OCI-LY7 (cell line): ENCODE data around the gene WWOX. TPM values are rescaled to one million over a fixed set of nuclear protein-coding genes. Genes with fewer than 3 reads are reported as not detected.

Experiments
- BruUV-seq: library from RNA; stranded (reverse); fragments of 400-500 nt; replicated peaks from 2 replicates; lab custom pipeline; 2021; lab: Mats Ljungman, UMichigan
- CTCF ChIA-PET: fragments of 300-600 bp; sonication (Branson Sonifier 250); formaldehyde crosslinking; loops from one replicate; lab custom pipeline; 2022; ENCODE audit warnings: antibody characterized with exemption; ENCODE audit not compliant: unreplicated experiment; lab: Charles Lee
- POLR2A ChIA-PET: fragments of 300-600 bp; sonication (Branson Sonifier 250); formaldehyde crosslinking; loops from one replicate; lab custom pipeline; 2022; ENCODE audit warnings: antibody characterized with exemption; lab: Charles Lee
- DNase-seq: peaks from one replicate; pipeline ENCODE4 v3.0.0-alpha.2; 2015; ENCODE audit warnings: low spot score
- H2AFZ ChIP-seq: fragments of 200-600 bp; sonication (generic), shearing (Covaris generic); 2 replicates; pipeline ENCODE4 v1.6.1; 2014; ENCODE audit warnings: mild to moderate bottlenecking, antibody characterized with exemption, low read length, moderate library complexity
- H3K27ac ChIP-seq: fragments of 200-600 bp; sonication (generic); 2 replicates; pipeline ENCODE4 v1.5.1; 2014; ENCODE audit warnings: mixed run types, low read depth, mild to moderate bottlenecking, moderate library complexity, low read length, inconsistent platforms; ENCODE audit not compliant: poor library complexity, severe bottlenecking
- H3K36me3 ChIP-seq: fragments of 200-600 bp; sonication (generic); 2 replicates; pipeline ENCODE4 v1.6.1; 2014; ENCODE audit warnings: mild to moderate bottlenecking, antibody characterized with exemption, low read length, moderate library complexity, mixed read lengths; ENCODE audit not compliant: insufficient read depth
- H3K4me1 ChIP-seq: fragments of 200-600 bp; sonication (generic); 2 replicates; pipeline ENCODE4 v1.5.1; 2014; ENCODE audit warnings: mild to moderate bottlenecking, low read length; ENCODE audit not compliant: insufficient read depth, poor library complexity, severe bottlenecking
- H3K4me2 ChIP-seq: fragments of 200-600 bp; sonication (generic); 2 replicates; pipeline ENCODE4 v1.6.1; 2014; ENCODE audit warnings: mild to moderate bottlenecking, low read length
- H3K4me3 ChIP-seq: fragments of 200-600 bp; sonication (generic); 2 replicates; pipeline ENCODE4 v1.5.1; 2014; ENCODE audit warnings: mild to moderate bottlenecking, low read depth, low read length; ENCODE audit not compliant: poor library complexity, severe bottlenecking
- H3K79me2 ChIP-seq: fragments of 200-600 bp; sonication (generic); 2 replicates; pipeline ENCODE4 v1.6.1; 2016; ENCODE audit warnings: low read depth, mild to moderate bottlenecking, low read length, moderate library complexity, mixed read lengths; ENCODE audit not compliant: insufficient read depth
- H3K9me2 ChIP-seq: fragments of 200-600 bp; sonication (generic); 2 replicates; pipeline ENCODE4 v1.6.1; 2016; ENCODE audit warnings: mild to moderate bottlenecking, low read length, mixed read lengths; ENCODE audit not compliant: insufficient read depth
- H3K9me3 ChIP-seq: fragments of 200-600 bp; sonication (generic); 2 replicates; pipeline ENCODE4 v1.6.1; 2014; ENCODE audit warnings: mild to moderate bottlenecking, mixed run types, low read length, mixed read lengths
- H4K20me1 ChIP-seq: fragments of 200-600 bp; sonication (generic); 2 replicates; pipeline ENCODE4 v1.6.1; 2014; ENCODE audit warnings: mild to moderate bottlenecking, antibody characterized with exemption, low read length, moderate library complexity, mixed read lengths; ENCODE audit not compliant: insufficient read depth
- EZH2phosphoT487 ChIP-seq: fragments of 200-600 bp; sonication (generic); IDR thresholded peaks from 2 replicates; pipeline ENCODE4 v1.6.1; 2018; ENCODE audit warnings: low read depth, borderline replicate concordance, mild to moderate bottlenecking, mixed run types, antibody characterized with exemption, low read length, moderate library complexity, mixed read lengths
- intact Hi-C: fragments of 100-400 bp; cut with micrococcal nuclease; formaldehyde crosslinking; loops from one replicate; pipeline ENCODE4 v1.10.0; 2022; ENCODE audit not compliant: unreplicated experiment
- total RNA-seq, 2 experiments: library from RNA; depleted of rRNA in 1 of 2; stranded (reverse); fragments of >200 nt in 1 of 2; shearing (Covaris generic) in 1 of 2; gene quantifications; 2 replicates each; pipeline ENCODE4 v1.2.3, GENCODE V29; 2014 to 2022
- TF ChIP-seq, protein P1 (sequence below): fragments of 200-600 bp; sonication (generic); conservative IDR thresholded peaks from 2 replicates; pipeline ENCODE4 v1.5.1; 2014; ENCODE audit warnings: mild to moderate bottlenecking, antibody characterized with exemption, low read length, moderate library complexity, mixed read lengths

Gene WWOX
- total RNA-seq, 2 experiments from 2014 or later, result 40.2 to 47.6 TPM

- ChIA-PET CTCF (interaction anchor here (0.9 kb wide), 1 partner anchor 727 kb away, joined by 3 read pairs; no protein-coding TSS in a partner anchor), POLR2A (interaction anchor here (0.6 kb wide), 1 partner anchor 414 kb away, joined by 5 read pairs; no protein-coding TSS in a partner anchor)
- H3K79me2 ChIP-seq, result no peaks in the 10 kb centered on the region
- DNase-seq, result no peak
- BruUV-seq, result no TSS peak
- no peak overlapping the region for H3K27ac ChIP-seq
- no peaks in the 10 kb centered on the region for H3K36me3 ChIP-seq
- H3K4me1 ChIP-seq, result no peaks in the 10 kb centered on the region
- no peak overlapping the region for H2AFZ ChIP-seq
- H4K20me1 ChIP-seq, result no peaks in the 10 kb centered on the region
- H3K4me3 ChIP-seq, result no peak overlapping the region
- H3K9me3 ChIP-seq, result no peaks in the 10 kb centered on the region
- TF ChIP-seq, protein P1, sequence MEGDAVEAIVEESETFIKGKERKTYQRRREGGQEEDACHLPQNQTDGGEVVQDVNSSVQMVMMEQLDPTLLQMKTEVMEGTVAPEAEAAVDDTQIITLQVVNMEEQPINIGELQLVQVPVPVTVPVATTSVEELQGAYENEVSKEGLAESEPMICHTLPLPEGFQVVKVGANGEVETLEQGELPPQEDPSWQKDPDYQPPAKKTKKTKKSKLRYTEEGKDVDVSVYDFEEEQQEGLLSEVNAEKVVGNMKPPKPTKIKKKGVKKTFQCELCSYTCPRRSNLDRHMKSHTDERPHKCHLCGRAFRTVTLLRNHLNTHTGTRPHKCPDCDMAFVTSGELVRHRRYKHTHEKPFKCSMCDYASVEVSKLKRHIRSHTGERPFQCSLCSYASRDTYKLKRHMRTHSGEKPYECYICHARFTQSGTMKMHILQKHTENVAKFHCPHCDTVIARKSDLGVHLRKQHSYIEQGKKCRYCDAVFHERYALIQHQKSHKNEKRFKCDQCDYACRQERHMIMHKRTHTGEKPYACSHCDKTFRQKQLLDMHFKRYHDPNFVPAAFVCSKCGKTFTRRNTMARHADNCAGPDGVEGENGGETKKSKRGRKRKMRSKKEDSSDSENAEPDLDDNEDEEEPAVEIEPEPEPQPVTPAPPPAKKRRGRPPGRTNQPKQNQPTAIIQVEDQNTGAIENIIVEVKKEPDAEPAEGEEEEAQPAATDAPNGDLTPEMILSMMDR, result no peak
- no peak for TF ChIP-seq EZH2phosphoT487
- intact Hi-C loops, result loop anchor here (10.0 kb wide), 1 partner anchor 376 kb away; no protein-coding TSS in a partner anchor
- no peak overlapping the region for H3K4me2 ChIP-seq
- no peaks in the 10 kb centered on the region for H3K9me2 ChIP-seq
Measured at GRCh38 chr16:78500659-78501270, 401.3 kb downstream of the WWOX start.

DNA sequence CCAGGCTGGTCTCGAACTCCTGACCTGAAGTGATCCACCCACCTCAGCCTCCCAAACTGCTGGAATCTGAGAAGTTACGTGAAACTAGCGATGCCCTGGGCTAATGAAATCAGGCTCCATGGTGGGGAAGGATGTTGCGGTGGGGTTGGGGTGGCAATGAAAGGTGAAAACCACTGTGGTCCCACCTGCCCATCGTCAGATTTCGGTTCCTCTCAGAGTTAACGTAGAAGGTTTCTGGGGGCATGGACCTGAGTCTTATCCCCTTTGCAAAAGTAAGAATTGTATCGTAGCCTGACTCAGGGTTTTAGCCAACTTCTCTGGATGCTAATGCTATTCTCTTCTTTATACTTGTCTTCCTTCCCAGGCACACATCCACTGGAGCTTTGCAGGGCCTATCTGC, 402.3 kb downstream of the WWOX start:
- Histone ChIP-seq H3K4me1 (no peaks in the 10 kb centered on the region), H4K20me1 (no peaks in the 10 kb centered on the region), H3K79me2 (no peaks in the 10 kb centered on the region), H2AFZ (no peak overlapping the region), H3K9me3 (no peaks in the 10 kb centered on the region), H3K4me2 (no peak overlapping the region), H3K36me3 (no peaks in the 10 kb centered on the region), H3K9me2 (no peaks in the 10 kb centered on the region), H3K27ac (no peak overlapping the region), H3K4me3 (no peak overlapping the region)
- TF ChIP-seq, protein P1, result no peak
- no peak for TF ChIP-seq EZH2phosphoT487
- BruUV-seq, result no TSS peak
- ChIA-PET CTCF (no interaction called here), POLR2A (interaction anchor here (0.6 kb wide), 1 partner anchor 413 kb away, joined by 5 read pairs; no protein-coding TSS in a partner anchor)
- intact Hi-C loops, result loop anchor here (2.0 to 10.0 kb wide), 2 partner anchors 269 to 377 kb away; no protein-coding TSS in a partner anchor
- DNase-seq, result no peak

DNA sequence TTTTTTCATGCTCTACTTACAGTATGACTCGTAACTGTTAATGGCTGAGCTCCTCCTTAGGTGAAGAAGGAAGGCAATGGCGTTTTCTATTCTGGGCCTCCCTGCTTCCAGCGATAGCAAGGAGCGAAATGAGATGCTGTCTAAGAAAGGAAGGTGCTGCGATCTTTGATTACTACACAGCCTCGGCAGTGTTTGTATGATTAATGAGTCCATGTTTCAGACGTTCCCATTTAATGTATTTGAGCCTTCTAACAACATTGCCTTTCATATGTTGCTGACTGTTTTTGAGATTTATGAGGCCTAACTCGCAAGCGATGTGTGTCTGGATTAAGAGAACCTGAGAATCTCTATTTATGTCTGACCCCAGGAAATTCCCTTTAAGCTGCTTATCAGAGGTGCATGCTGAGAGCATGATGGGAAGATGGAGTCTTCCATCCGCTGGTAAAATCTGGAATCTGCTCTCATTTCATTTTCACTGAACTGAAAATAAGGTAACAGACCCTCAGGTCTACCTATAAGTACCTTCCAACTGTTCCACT, 403.4 kb downstream of the WWOX start:
- no peaks in the 10 kb centered on the region for H3K36me3 ChIP-seq
- no peak for TF ChIP-seq EZH2phosphoT487
- TF ChIP-seq, protein P1, result no peak
- no peaks in the 10 kb centered on the region for H3K79me2 ChIP-seq
- no peaks in the 10 kb centered on the region for H4K20me1 ChIP-seq
- DNase-seq, result no peak
- ChIA-PET POLR2A (no interaction called here), CTCF (no interaction called here)
- no peak overlapping the region for H2AFZ ChIP-seq
- intact Hi-C loops, result loop anchor here (2.0 to 10.0 kb wide), 2 partner anchors 268 to 378 kb away; no protein-coding TSS in a partner anchor
- H3K9me3 ChIP-seq, result no peaks in the 10 kb centered on the region
- no peaks in the 10 kb centered on the region for H3K4me1 ChIP-seq
- no peak overlapping the region for H3K27ac ChIP-seq
- no peak overlapping the region for H3K4me2 ChIP-seq
- no TSS peak for BruUV-seq
- no peaks in the 10 kb centered on the region for H3K9me2 ChIP-seq
- H3K4me3 ChIP-seq, result no peak overlapping the region
